BLaER1 (cell line): ENCODE measurements around the gene CRYBA1.
"Not testable (repeated sequence)": the region's sequence is repeated elsewhere in the genome, so short reads cannot be mapped to it uniquely, and the experiment has no call there.

ENCODE experiments used
- H3K27ac ChIP-seq: shearing (Covaris generic); formaldehyde crosslinking; 2 replicates; pipeline ENCODE4 v1.8.1; 2022
- H3K27me3 ChIP-seq: shearing (Covaris generic); formaldehyde crosslinking; 2 replicates; pipeline ENCODE4 v1.8.1; 2022
- H3K36me3 ChIP-seq: shearing (Covaris generic); formaldehyde crosslinking; 2 replicates; pipeline ENCODE4 v1.8.1; 2022
- H3K4me1 ChIP-seq: shearing (Covaris generic); formaldehyde crosslinking; 2 replicates; pipeline ENCODE4 v1.8.1; 2022
- H3K4me2 ChIP-seq: shearing (Covaris generic); formaldehyde crosslinking; 2 replicates; pipeline ENCODE4 v1.8.1; 2022
- H3K4me3 ChIP-seq: shearing (Covaris generic); formaldehyde crosslinking; 2 replicates; pipeline ENCODE4 v1.8.1; 2022
- H3K9ac ChIP-seq: shearing (Covaris generic); formaldehyde crosslinking; 2 replicates; pipeline ENCODE4 v1.8.1; 2022
- H3K9me3 ChIP-seq: shearing (Covaris generic); formaldehyde crosslinking; 2 replicates; pipeline ENCODE4 v1.8.1; 2022
- H4K20me1 ChIP-seq: shearing (Covaris generic); formaldehyde crosslinking; 2 replicates; pipeline ENCODE4 v1.8.1; 2022
- Cebpa-rat ChIP-seq: shearing (Covaris generic); IDR thresholded peaks from 2 replicates; pipeline ENCODE4 v1.8.1; 2022

CRYBA1 gene

GRCh38 chr17:29248845-29249244 is 2.2 kb downstream of the CRYBA1 start:
- Histone ChIP-seq H3K4me1 (peaks cover 19% of the 10 kb centered on the region), H3K27ac (no peak overlapping the region), H3K4me2 (peak overlapping the region; percentile 25), H3K36me3 (no peaks in the 10 kb centered on the region), H3K27me3 (no peaks in the 10 kb centered on the region), H4K20me1 (peaks cover 5% of the 10 kb centered on the region; the same call in 1 of the 2 replicates), H3K9ac (no peak overlapping the region), H3K4me3 (no peak overlapping the region), H3K9me3 (no peaks in the 10 kb centered on the region)
- no peak for TF ChIP-seq Cebpa-rat

- H3K9ac ChIP-seq: no peak overlapping the region
- H3K4me3 ChIP-seq: no peak overlapping the region
- TF ChIP-seq Cebpa-rat: no peak
- H3K27ac ChIP-seq: no peak overlapping the region
- H3K4me2 ChIP-seq: no peak overlapping the region
- H3K36me3 ChIP-seq: peaks cover 10% of the 10 kb centered on the region
- no peaks in the 10 kb centered on the region for H3K27me3 ChIP-seq
- peaks cover 18% of the 10 kb centered on the region for H4K20me1 ChIP-seq
- H3K4me1 ChIP-seq: peaks cover 19% of the 10 kb centered on the region
- no peaks in the 10 kb centered on the region for H3K9me3 ChIP-seq
Observed at GRCh38 chr17:29250666-29251065, 4.0 kb downstream of the CRYBA1 start.

GRCh38 chr17:29251184-29251583 is 4.5 kb downstream of the CRYBA1 start:
- Histone ChIP-seq H3K4me1 (peaks cover 19% of the 10 kb centered on the region), H3K4me2 (no peak overlapping the region; the same call in 1 of the 2 replicates), H3K27me3 (no peaks in the 10 kb centered on the region), H3K9ac (no peak overlapping the region), H3K4me3 (no peak overlapping the region), H3K36me3 (peaks cover 10% of the 10 kb centered on the region), H4K20me1 (peaks cover 23% of the 10 kb centered on the region), H3K27ac (no peak overlapping the region), H3K9me3 (no peaks in the 10 kb centered on the region)
- TF ChIP-seq Cebpa-rat: no peak

- Histone ChIP-seq H3K4me3 (no peak overlapping the region), H3K36me3 (peaks cover 10% of the 10 kb centered on the region), H3K4me2 (peak overlapping the region; percentile 22; the same call in 1 of the 2 replicates), H3K9me3 (no peaks in the 10 kb centered on the region), H4K20me1 (peaks cover 34% of the 10 kb centered on the region), H3K27me3 (no peaks in the 10 kb centered on the region), H3K4me1 (peaks cover 19% of the 10 kb centered on the region), H3K27ac (no peak overlapping the region), H3K9ac (no peak overlapping the region)
- TF ChIP-seq Cebpa-rat: no peak
Observed at GRCh38 chr17:29252101-29252791, 5.6 kb downstream of the CRYBA1 start.

- H3K4me3 ChIP-seq: no peak overlapping the region
- H3K4me1 ChIP-seq: peaks cover 19% of the 10 kb centered on the region
- H3K9me3 ChIP-seq: no peaks in the 10 kb centered on the region
- H3K4me2 ChIP-seq: no peak overlapping the region
- peaks cover 16% of the 10 kb centered on the region for H3K36me3 ChIP-seq
- no peak overlapping the region for H3K27ac ChIP-seq
- H4K20me1 ChIP-seq: peaks cover 42% of the 10 kb centered on the region
- no peak overlapping the region for H3K9ac ChIP-seq
- H3K27me3 ChIP-seq: no peaks in the 10 kb centered on the region
- no peak for TF ChIP-seq Cebpa-rat
Observed at GRCh38 chr17:29253037-29253436, 6.4 kb downstream of the CRYBA1 start.

GRCh38 chr17:29255926-29256522 is 9.4 kb downstream of the CRYBA1 start:
- H3K36me3 ChIP-seq: peaks cover 44% of the 10 kb centered on the region
- no peak for TF ChIP-seq Cebpa-rat
- no peaks in the 10 kb centered on the region for H3K27me3 ChIP-seq
- H3K4me1 ChIP-seq: peaks cover 11% of the 10 kb centered on the region
- H3K9ac ChIP-seq: no peak overlapping the region
- peaks cover 71% of the 10 kb centered on the region for H4K20me1 ChIP-seq
- no peak overlapping the region for H3K27ac ChIP-seq
- H3K9me3 ChIP-seq: no peaks in the 10 kb centered on the region
- no peak overlapping the region for H3K4me2 ChIP-seq
- no peak overlapping the region for H3K4me3 ChIP-seq

- no peaks in the 10 kb centered on the region for H3K9me3 ChIP-seq
- no peaks in the 10 kb centered on the region for H3K27me3 ChIP-seq
- H3K4me2 ChIP-seq: no peak overlapping the region
- H3K4me1 ChIP-seq: peaks cover 5% of the 10 kb centered on the region
- H3K36me3 ChIP-seq: peaks cover 51% of the 10 kb centered on the region
- TF ChIP-seq Cebpa-rat: no peak
- H3K9ac ChIP-seq: no peak overlapping the region
- no peak overlapping the region for H3K4me3 ChIP-seq
- no peak overlapping the region for H3K27ac ChIP-seq
- H4K20me1 ChIP-seq: peaks cover 80% of the 10 kb centered on the region
Observed at GRCh38 chr17:29256735-29257466, 10.2 kb downstream of the CRYBA1 start.

GRCh38 chr17:29257756-29258155 is 11.1 kb downstream of the CRYBA1 start:
- peaks cover 84% of the 10 kb centered on the region for H4K20me1 ChIP-seq

GRCh38 chr17:29263916-29264315 is 17.3 kb downstream of the CRYBA1 start:
- Histone ChIP-seq H3K4me3 (no peak overlapping the region), H3K36me3 (peaks cover 95% of the 10 kb centered on the region), H3K27me3 (no peaks in the 10 kb centered on the region), H4K20me1 (peaks cover 100% of the 10 kb centered on the region), H3K27ac (no peak overlapping the region), H3K4me1 (no peaks in the 10 kb centered on the region), H3K9me3 (no peaks in the 10 kb centered on the region), H3K9ac (no peak overlapping the region), H3K4me2 (no peak overlapping the region)
- no peak for TF ChIP-seq Cebpa-rat

More at GRCh38 chr17:29257756-29258155, 11.1 kb downstream of the CRYBA1 start:
- Histone ChIP-seq H3K4me1 (no peaks in the 10 kb centered on the region), H3K27me3 (no peaks in the 10 kb centered on the region), H3K4me3 (no peak overlapping the region), H3K36me3 (peaks cover 60% of the 10 kb centered on the region), H3K4me2 (no peak overlapping the region), H3K27ac (no peak overlapping the region), H3K9ac (no peak overlapping the region), H3K9me3 (no peaks in the 10 kb centered on the region)
- TF ChIP-seq Cebpa-rat: no peak

- Histone ChIP-seq H4K20me1 (peaks cover 100% of the 10 kb centered on the region), H3K36me3 (peaks cover 95% of the 10 kb centered on the region)
- not testable (repeated sequence) for H3K27ac ChIP-seq, H3K4me2 ChIP-seq, H3K27me3 ChIP-seq, H3K4me1 ChIP-seq, H3K9me3 ChIP-seq, H3K9ac ChIP-seq, H3K4me3 ChIP-seq
Observed at GRCh38 chr17:29271980-29272379, 25.3 kb downstream of the CRYBA1 start.
